Activated CD4-positive, alpha-beta T cell treated with anti-CD3 and anti-CD28 coated beads for 1 hour (primary cell): ENCODE measurements around the gene RSPO1.
A peak's percentile ranks its signal among the peaks of the same experiment; 100 is the strongest.
"Not testable (repeated sequence)": the region's sequence is repeated elsewhere in the genome, so short reads cannot be mapped to it uniquely, and the experiment has no call there.

ENCODE experiments used
- DNase-seq: peaks from one replicate; pipeline ENCODE4 v3.0.0-alpha.2; 2020

The RSPO1 gene

GRCh38 chr1:37634244-37634991, at the start of gene RSPO1:
Gene RSPO1 (minus strand): TSS chr1:37634892. CDS start chr1:37629661, 5,231 bp downstream.
- no peak for DNase-seq

- not testable (repeated sequence) for DNase-seq
Measured at GRCh38 chr1:37684182-37684581, 49.5 kb upstream of the RSPO1 start.

GRCh38 chr1:37682334-37682987, 47.8 kb upstream of the RSPO1 start:
- DNase-seq: peak; percentile 63

- DNase-seq: no peak
Measured at GRCh38 chr1:37680933-37681332, 46.2 kb upstream of the RSPO1 start.

- no peak for DNase-seq
Measured at GRCh38 chr1:37677808-37678207, 43.1 kb upstream of the RSPO1 start.

GRCh38 chr1:37677143-37677439, 42.4 kb upstream of the RSPO1 start:
- no peak for DNase-seq

GRCh38 chr1:37676281-37677142, 41.8 kb upstream of the RSPO1 start:
- no peak for DNase-seq

GRCh38 chr1:37673920-37674319, 39.2 kb upstream of the RSPO1 start:
- peak; percentile 33 for DNase-seq

GRCh38 chr1:37672136-37672870, 37.6 kb upstream of the RSPO1 start:
- no peak for DNase-seq

GRCh38 chr1:37671261-37671660, 36.6 kb upstream of the RSPO1 start:
- no peak for DNase-seq

GRCh38 chr1:37670133-37670532, 35.4 kb upstream of the RSPO1 start:
- DNase-seq: no peak

GRCh38 chr1:37667023-37667671, 32.5 kb upstream of the RSPO1 start:
- no peak for DNase-seq

GRCh38 chr1:37666241-37666867, 31.7 kb upstream of the RSPO1 start:
- DNase-seq: no peak

GRCh38 chr1:37663426-37664000, 28.8 kb upstream of the RSPO1 start:
- DNase-seq: no peak

GRCh38 chr1:37662031-37662755, 27.5 kb upstream of the RSPO1 start:
- DNase-seq: no peak

- DNase-seq: no peak
Measured at GRCh38 chr1:37661401-37661800, 26.7 kb upstream of the RSPO1 start.

- no peak for DNase-seq
Measured at GRCh38 chr1:37660664-37661063, 26.0 kb upstream of the RSPO1 start.

- no peak for DNase-seq
Measured at GRCh38 chr1:37658486-37658885, 23.8 kb upstream of the RSPO1 start.

GRCh38 chr1:37657620-37658412, 23.1 kb upstream of the RSPO1 start:
- DNase-seq: no peak

GRCh38 chr1:37656881-37657280, 22.2 kb upstream of the RSPO1 start:
- DNase-seq: no peak
